Lower leg skin (tissue), 3 donors: ENCODE data around the gene DKKL1.

ENCODE experiments used
- POLR2A ChIP-seq, 2 donors: fragments of 450-650 bp; IDR thresholded peaks; one replicate each; pipeline ENCODE4 v1.6.1; 2016 to 2017; ENCODE audit warnings: antibody characterized with exemption in 2 of 2, mild to moderate bottlenecking in 1 of 2, moderate library complexity in 1 of 2
- TF ChIP-seq, protein P1 (sequence below), 3 donors: fragments of 450-650 bp; IDR thresholded peaks; one replicate each; pipeline ENCODE4 v1.5.1; 2016; ENCODE audit warnings: antibody characterized with exemption in 3 of 3, mild to moderate bottlenecking in 3 of 3, moderate library complexity in 2 of 3

DNA sequence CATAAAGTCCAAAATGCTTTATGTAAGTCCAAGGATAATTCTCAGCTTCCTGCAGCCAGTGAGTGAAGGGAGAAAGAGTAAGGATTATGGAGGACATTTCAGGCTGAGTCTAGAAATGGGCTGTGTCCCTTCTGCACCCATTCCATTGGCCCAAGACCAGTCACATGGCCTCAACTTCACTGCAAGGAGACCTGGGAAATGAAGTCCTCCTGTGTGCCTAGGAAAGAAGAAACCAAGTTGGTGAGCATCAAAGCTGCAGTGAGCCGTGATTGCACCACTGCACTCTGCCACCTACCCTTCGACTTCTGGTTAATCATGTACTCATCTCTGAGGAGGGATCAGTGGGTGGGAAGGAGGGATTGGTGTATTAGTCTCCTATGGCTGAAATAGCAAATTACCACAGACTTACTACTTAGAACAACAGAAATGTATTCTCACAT, 32.0 kb upstream of the DKKL1 start:
- no peak for TF ChIP-seq POLR2A (IDR thresholded peaks at IDR 0.05)
- TF ChIP-seq, protein P1, sequence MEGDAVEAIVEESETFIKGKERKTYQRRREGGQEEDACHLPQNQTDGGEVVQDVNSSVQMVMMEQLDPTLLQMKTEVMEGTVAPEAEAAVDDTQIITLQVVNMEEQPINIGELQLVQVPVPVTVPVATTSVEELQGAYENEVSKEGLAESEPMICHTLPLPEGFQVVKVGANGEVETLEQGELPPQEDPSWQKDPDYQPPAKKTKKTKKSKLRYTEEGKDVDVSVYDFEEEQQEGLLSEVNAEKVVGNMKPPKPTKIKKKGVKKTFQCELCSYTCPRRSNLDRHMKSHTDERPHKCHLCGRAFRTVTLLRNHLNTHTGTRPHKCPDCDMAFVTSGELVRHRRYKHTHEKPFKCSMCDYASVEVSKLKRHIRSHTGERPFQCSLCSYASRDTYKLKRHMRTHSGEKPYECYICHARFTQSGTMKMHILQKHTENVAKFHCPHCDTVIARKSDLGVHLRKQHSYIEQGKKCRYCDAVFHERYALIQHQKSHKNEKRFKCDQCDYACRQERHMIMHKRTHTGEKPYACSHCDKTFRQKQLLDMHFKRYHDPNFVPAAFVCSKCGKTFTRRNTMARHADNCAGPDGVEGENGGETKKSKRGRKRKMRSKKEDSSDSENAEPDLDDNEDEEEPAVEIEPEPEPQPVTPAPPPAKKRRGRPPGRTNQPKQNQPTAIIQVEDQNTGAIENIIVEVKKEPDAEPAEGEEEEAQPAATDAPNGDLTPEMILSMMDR (IDR thresholded peaks at IDR 0.05): no peak
